Hematopoietic multipotent progenitor cell treated with erythropoietin and hydrocortisone succinate and interleukin-3 and kit ligand, for 15 days (in vitro differentiated cells): ENCODE measurements around the gene UBIAD1.

Experiments used
- DNase-seq: peaks from one replicate; pipeline ENCODE4 v3.0.0-alpha.2; 2015; ENCODE audit warnings: low spot score

Gene UBIAD1

DNA sequence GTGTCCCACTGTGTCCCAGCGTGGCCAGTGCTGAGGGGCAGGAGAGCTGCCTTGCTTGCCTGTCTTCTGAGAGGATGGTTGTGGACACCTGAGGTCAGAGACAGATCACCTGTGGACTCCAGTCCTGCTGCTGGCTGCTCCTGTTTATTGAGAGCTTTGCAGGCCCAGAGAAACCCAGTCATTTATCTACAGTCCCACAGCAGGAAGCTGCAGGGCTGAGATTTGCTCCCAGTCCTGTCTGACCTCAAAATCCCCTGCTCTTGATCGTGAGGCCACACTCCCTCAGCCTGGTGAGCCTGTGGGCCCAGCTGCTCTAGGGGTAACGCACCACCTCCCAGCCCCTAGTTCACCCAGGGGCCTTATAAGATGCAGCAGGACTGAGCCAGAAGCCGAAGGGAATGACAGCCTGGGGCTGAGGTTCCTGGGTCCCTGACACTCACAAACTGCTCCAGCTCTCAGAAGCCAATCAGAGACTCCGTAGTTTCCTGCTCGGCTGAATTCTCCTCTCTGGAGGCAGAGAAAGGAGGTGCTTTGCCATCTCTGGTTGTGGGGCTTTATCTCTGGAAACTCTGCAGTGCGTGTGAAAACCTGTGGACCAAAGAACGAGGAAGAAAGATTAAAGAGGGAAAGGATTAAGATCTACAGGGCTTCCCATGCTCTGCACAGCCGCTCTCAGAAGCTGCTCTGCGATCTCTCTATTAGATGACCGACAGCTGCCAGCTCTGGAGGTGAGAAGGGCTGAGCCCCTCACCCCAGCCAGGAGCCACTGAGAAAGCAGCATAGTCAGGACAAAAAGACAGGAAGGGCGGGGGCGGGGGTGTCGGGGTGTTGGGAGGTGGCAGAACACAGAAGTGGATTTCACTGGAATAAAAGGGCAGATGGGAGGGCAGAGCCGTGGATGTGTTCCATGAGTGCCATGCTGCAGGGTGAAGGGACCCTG is 39.1 kb downstream of the UBIAD1 start:
- no peak for DNase-seq

- DNase-seq: no peak
These were observed 42.0 kb downstream of the UBIAD1 start for GRCh38 chr1:11314959-11315358.

- DNase-seq: no peak
These were observed 43.7 kb downstream of the UBIAD1 start for GRCh38 chr1:11316701-11317100.

DNA sequence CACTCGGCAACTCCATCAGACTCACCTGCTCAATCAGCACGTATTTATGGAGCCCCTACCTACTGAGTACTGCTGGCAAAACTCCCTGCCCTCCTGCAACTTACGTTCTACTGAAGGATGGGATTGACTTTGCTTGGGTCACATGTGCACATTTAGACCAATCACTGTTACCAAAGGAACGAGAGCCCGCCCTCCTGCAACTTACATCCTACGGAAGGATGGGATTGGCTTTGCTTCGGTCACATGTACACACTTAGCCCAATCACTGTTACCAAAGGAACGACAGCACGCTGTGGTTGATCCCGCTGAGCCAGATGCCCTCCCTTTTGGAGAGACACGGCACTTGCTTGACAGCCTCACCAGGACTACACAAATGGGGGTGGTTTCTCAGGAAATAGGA is 46.0 kb downstream of the UBIAD1 start:
- no peak for DNase-seq

DNA sequence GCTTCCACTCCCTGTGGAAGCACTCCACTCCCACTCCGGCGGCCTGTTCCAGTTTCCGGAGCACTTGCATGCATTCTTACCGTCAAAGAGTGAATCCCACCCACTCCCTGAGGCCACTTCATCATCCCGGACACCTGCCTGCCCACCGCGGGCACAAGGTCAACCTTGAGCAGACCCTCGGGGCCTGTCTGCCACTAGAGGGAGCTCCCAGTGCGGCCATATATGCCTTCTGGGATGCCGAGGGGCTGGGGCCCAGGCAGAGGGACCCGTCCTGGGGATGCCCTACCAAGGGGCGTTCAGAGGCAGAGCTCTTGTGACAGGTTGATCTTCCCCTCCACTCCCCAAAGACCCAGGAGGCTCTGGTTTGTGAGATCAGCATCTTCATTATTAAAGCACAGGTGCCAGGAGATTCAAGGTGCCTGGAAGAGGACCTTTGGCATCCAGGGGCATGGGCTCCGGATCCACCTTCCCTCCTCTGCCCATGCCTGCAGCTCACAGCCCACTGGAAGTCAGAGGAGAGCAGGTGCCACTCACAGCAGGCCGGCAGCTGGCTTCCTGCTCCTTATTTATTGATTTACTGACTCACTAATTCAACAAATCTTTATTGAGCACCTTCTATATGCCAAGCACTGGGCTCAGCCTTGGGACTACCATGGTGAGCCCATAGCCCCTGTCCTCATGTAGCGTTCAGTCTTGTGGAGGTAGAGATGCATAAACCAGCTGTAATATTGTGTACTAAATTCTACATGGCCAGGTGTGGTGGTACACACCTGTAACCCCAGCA is 47.3 kb downstream of the UBIAD1 start:
- DNase-seq: no peak

DNA sequence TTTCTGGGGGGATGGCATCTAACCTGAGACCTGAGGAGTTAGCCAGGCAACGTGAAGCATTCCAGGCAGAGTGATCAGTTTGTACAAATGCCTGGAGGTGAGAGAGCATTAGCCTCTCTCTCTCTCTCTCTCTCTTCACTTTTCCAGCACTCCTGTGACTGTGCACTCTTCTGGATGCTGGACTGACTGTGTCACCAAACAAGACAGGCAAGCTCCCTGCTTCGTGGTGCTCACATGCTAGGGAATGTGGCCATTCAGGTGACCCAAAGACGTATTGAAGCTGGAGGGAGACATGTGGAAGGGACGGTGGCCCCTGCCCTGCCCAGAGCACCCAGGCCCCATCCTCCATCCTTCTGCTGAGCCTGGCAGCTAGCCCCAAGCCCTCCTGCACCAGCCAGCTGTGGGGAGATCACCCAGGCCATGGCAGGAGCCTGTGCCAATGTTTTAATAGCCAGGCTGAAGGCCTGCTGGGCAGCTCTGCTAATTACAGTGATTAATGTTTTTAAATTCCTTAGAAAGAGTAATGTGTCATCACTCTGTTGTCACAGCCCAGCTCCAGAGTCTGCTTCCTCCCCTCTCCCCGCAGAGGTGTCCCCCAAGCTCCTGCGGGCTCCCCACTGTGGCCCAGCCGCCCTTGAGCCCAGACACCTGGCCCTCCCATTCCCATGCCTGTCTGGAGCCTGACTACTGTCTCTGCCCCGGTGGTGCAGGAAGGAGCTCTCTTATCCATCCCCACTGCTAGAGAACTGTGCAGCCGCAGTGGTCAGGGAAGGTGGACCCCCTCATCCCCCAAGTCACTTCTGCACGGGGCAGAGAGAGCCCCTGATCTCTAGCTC is 48.9 kb downstream of the UBIAD1 start:
- no peak for DNase-seq

DNA sequence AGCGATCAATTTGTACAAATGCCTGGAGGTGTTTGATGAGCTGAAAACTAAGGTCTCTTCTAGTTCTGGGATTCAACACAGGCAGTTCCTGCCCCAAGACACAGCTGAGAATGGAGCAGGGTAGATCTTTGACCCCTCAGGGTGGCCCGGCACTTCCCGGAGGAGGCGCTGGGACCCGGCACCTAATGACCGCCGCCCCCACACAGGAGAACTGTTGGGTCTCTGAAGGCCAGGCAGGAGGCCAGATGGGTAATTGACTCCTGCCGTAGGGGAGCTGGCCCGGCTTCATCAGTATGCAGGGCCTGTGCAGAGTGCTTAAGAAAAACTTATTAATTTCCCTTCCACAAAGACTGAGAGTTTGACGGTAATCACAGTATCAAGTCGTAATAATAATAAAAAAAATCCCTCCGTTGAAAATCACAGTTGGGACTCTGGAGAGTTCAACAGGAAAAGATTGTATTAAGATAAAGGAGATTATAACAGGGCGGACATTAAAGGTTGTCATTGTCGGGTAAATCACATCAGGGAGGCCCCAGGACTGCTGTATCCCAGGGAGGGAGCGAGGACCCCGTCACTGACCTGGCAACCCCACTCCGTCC is 51.7 kb downstream of the UBIAD1 start:
- DNase-seq: no peak

DNA sequence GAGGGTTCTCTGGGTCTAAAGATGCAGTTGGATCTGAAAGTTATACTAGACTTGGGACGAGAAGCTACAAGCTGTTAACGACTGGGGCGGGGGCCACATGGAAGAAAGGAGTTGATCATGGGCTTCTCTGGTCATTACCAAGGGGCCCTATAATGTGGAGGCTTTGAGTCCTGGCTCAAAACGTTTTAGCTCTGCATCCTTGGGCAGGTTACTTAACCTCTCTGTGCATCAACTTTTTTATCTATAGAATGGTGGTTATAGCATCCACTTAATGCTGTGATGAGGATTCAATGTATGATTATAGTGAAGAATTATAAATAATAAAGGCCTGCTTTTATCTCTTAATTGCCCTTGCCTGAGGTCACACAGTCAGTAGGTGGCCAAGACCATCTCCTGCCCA is 53.1 kb downstream of the UBIAD1 start:
- no peak for DNase-seq

DNA sequence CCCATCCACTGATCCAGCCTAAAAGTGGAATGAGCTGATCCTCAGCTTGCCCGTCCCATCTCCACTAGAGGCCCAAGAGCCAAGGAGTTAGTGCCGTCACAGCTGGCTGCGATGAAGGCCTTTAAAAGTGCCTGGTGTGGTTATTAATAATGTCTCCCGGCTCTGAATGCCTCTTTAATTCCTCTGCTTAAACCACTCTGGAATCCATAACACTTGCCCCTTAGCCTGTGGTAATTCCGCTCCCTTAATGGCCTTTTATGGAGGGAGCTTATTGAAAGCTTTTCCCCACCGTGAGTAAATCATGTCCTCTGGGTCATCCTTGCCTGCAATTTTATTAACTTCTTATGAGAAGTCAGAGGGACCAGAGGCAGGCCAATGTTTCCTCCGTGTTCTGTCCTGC is 55.4 kb downstream of the UBIAD1 start:
- no peak for DNase-seq

DNA sequence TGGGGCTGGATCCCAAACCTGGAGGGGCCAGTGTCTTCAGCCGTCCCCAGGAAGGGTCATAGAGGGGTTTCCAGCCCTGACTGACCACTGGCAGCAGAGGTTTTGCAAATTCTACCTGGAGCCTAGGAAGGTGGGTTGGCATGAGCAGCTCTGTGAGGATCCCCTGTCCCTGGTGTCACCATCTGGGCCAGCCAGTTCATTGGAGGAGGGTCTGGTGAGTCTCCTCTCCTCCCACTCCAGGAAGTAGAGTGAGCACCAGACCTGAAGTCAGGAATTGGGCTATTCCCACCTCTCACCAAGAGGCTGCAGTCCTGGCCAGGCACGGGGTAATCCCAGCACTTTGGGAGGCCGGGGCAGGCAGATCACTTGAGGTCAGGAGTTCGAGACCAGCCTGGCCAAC is 57.4 kb downstream of the UBIAD1 start:
- DNase-seq: no peak

GRCh38 chr1:11331036-11331944 is 58.3 kb downstream of the UBIAD1 start:
- no peak for DNase-seq

- DNase-seq: no peak
These were observed 59.0 kb downstream of the UBIAD1 start for GRCh38 chr1:11331945-11332546.

- no peak for DNase-seq
These were observed 60.6 kb downstream of the UBIAD1 start for GRCh38 chr1:11333631-11334030.

- DNase-seq: no peak
These were observed 61.3 kb downstream of the UBIAD1 start for GRCh38 chr1:11334261-11334804.

GRCh38 chr1:11334821-11335220 is 61.8 kb downstream of the UBIAD1 start:
- no peak for DNase-seq

GRCh38 chr1:11335417-11336056 is 62.5 kb downstream of the UBIAD1 start:
- no peak for DNase-seq

DNA sequence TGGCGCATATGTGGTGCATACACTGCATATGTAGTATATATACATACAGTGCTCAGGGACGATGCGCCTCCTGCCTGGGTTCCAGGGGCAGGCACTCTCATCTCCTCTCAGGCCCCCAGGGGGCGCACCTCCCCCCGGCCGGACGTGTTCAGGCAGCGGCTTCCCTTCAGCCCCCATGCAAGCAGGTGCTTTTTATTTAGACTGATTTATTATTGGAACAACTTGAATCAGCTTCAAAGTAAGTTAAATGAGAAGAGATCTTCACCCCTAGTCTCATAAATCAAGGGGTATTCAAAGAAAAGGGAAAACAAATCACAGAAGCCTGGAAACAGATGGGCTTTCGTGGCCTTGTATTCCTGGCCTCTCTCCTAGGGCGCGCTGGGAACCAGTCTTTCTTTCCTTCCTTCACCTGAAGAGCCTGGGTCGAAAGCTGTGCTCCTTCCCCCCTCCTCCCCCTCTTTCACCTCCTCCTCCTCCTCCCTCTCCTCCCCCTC is 64.6 kb downstream of the UBIAD1 start:
- peak; percentile 53 for DNase-seq
